Karpas-422 (cell line): Measurements from ENCODE around the gene MTHFS. TPM values are rescaled to one million over a fixed set of nuclear protein-coding genes. Genes with fewer than 3 reads are reported as not detected.

Experiments used
- DNase-seq: peaks from one replicate; pipeline ENCODE4 v3.0.0-alpha.2; 2015
- H2AFZ ChIP-seq: fragments of 200-600 bp; sonication (generic); 2 replicates; pipeline ENCODE4 v1.6.1; 2014; ENCODE audit warnings: antibody characterized with exemption, low read length, mixed read lengths
- H3K27ac ChIP-seq: fragments of 200-600 bp; sonication (generic); 2 replicates; pipeline ENCODE4 v1.5.1; 2014; ENCODE audit warnings: mild to moderate bottlenecking, low read length, moderate library complexity
- H3K27me3 ChIP-seq: fragments of 200-600 bp; sonication (generic); 2 replicates; pipeline ENCODE4 v1.6.1; 2014; ENCODE audit warnings: low read length, mixed read lengths
- H3K36me3 ChIP-seq: fragments of 200-600 bp; sonication (generic); 2 replicates; pipeline ENCODE4 v1.6.1; 2014; ENCODE audit warnings: low read length, mixed read lengths; ENCODE audit not compliant: insufficient read depth
- H3K4me1 ChIP-seq: fragments of 200-600 bp; sonication (generic); 2 replicates; pipeline ENCODE4 v1.6.1; 2014; ENCODE audit warnings: mild to moderate bottlenecking, low read length, mixed read lengths
- H3K4me2 ChIP-seq: fragments of 200-600 bp; sonication (generic); 2 replicates; pipeline ENCODE4 v1.6.1; 2014; ENCODE audit warnings: low read length, low read depth, mild to moderate bottlenecking; ENCODE audit not compliant: poor library complexity, severe bottlenecking
- H3K4me3 ChIP-seq: fragments of 200-600 bp; sonication (generic); 2 replicates; pipeline ENCODE4 v1.5.1; 2014; ENCODE audit warnings: mild to moderate bottlenecking, antibody characterized with exemption, low read length, mixed read lengths
- H3K79me2 ChIP-seq: fragments of 200-600 bp; sonication (generic); 2 replicates; pipeline ENCODE4 v1.6.1; 2014; ENCODE audit warnings: mild to moderate bottlenecking, low read length, mixed read lengths
- H3K9ac ChIP-seq: fragments of 200-600 bp; sonication (generic); 2 replicates; pipeline ENCODE4 v1.6.0; 2014; ENCODE audit warnings: low read length
- H3K9me2 ChIP-seq: fragments of 200-600 bp; sonication (generic), shearing (Covaris generic); replicated peaks from 2 replicates; pipeline ENCODE4 v1.6.0; 2014; ENCODE audit warnings: mild to moderate bottlenecking, low read length, moderate library complexity; ENCODE audit not compliant: insufficient read depth
- H3K9me3 ChIP-seq: fragments of 300-700, 200-600 bp; sonication (generic); 2 replicates; pipeline ENCODE4 v1.6.1; 2014; ENCODE audit warnings: low read length, mixed read lengths
- H4K20me1 ChIP-seq: fragments of 200-600 bp; sonication (generic); 2 replicates; pipeline ENCODE4 v1.6.1; 2014; ENCODE audit warnings: mild to moderate bottlenecking, antibody characterized with exemption, low read length, low read depth; ENCODE audit not compliant: insufficient read depth
- total RNA-seq: library from RNA; depleted of rRNA; stranded (reverse); fragments of >200 nt; shearing (Covaris generic); gene quantifications from 2 replicates; pipeline ENCODE4 v1.2.3, GENCODE V29; 2014; ENCODE audit warnings: low replicate concordance

MTHFS gene
- total RNA-seq, 1 experiment from 2014 or later: 35.5 TPM

GRCh38 chr15:79832367-79833120 lies 64.3 kb downstream of the MTHFS start:
- Histone ChIP-seq H3K4me2 (no peak overlapping the region), H3K4me1 (peaks cover 34% of the 10 kb centered on the region), H3K9ac (no peak overlapping the region), H3K4me3 (no peak overlapping the region), H3K9me2 (no peaks in the 10 kb centered on the region), H3K27ac (no peak overlapping the region), H2AFZ (no peak overlapping the region), H3K27me3 (no peaks in the 10 kb centered on the region), H4K20me1 (0 out of 2 replicates have a peak, but pooled peaks cover 5% of the 10 kb centered on the region), H3K36me3 (no peaks in the 10 kb centered on the region), H3K9me3 (no peaks in the 10 kb centered on the region), H3K79me2 (peaks cover 15% of the 10 kb centered on the region)
- no peak for DNase-seq

- H3K4me1 ChIP-seq: peaks cover 27% of the 10 kb centered on the region
Measured at GRCh38 chr15:79831604-79832003, 65.2 kb downstream of the MTHFS start.

GRCh38 chr15:79829950-79830349 lies 66.9 kb downstream of the MTHFS start:
- no peak overlapping the region for H2AFZ ChIP-seq
- no peaks in the 10 kb centered on the region for H3K9me2 ChIP-seq
- H3K4me3 ChIP-seq: no peak overlapping the region
- 0 out of 2 replicates have a peak, but pooled peaks cover 5% of the 10 kb centered on the region for H4K20me1 ChIP-seq
- peaks cover 5% of the 10 kb centered on the region; the same call in 1 of the 2 replicates for H3K79me2 ChIP-seq
- no peak overlapping the region for H3K9ac ChIP-seq
- no peaks in the 10 kb centered on the region for H3K9me3 ChIP-seq
- H3K4me2 ChIP-seq: no peak overlapping the region
- H3K36me3 ChIP-seq: no peaks in the 10 kb centered on the region
- H3K27me3 ChIP-seq: no peaks in the 10 kb centered on the region
- H3K4me1 ChIP-seq: peaks cover 11% of the 10 kb centered on the region
- H3K27ac ChIP-seq: no peak overlapping the region
- no peak for DNase-seq

More at GRCh38 chr15:79831604-79832003, 65.2 kb downstream of the MTHFS start:
- no peak overlapping the region for H3K9ac ChIP-seq
- no peak overlapping the region for H3K4me3 ChIP-seq
- H2AFZ ChIP-seq: no peak overlapping the region
- H3K9me2 ChIP-seq: no peaks in the 10 kb centered on the region
- no peak overlapping the region for H3K4me2 ChIP-seq
- H3K27ac ChIP-seq: no peak overlapping the region
- no peak for DNase-seq
- H3K27me3 ChIP-seq: no peaks in the 10 kb centered on the region
- no peaks in the 10 kb centered on the region for H3K36me3 ChIP-seq
- H3K9me3 ChIP-seq: no peaks in the 10 kb centered on the region
- H3K79me2 ChIP-seq: peaks cover 10% of the 10 kb centered on the region
- 0 out of 2 replicates have a peak, but pooled peaks cover 5% of the 10 kb centered on the region for H4K20me1 ChIP-seq

GRCh38 chr15:79828447-79828846 lies 68.4 kb downstream of the MTHFS start:
- Histone ChIP-seq H4K20me1 (no peaks in the 10 kb centered on the region), H3K27ac (no peak overlapping the region), H3K9me2 (no peaks in the 10 kb centered on the region), H3K4me2 (no peak overlapping the region), H3K79me2 (no peaks in the 10 kb centered on the region), H3K36me3 (no peaks in the 10 kb centered on the region), H3K4me1 (peaks cover 5% of the 10 kb centered on the region; the same call in 1 of the 2 replicates), H2AFZ (no peak overlapping the region), H3K4me3 (no peak overlapping the region), H3K27me3 (no peaks in the 10 kb centered on the region), H3K9ac (no peak overlapping the region), H3K9me3 (no peaks in the 10 kb centered on the region)
- DNase-seq: no peak

GRCh38 chr15:79826800-79827199 lies 70.0 kb downstream of the MTHFS start:
- H3K27ac ChIP-seq: no peak overlapping the region
- no peaks in the 10 kb centered on the region for H3K27me3 ChIP-seq
- H3K4me2 ChIP-seq: no peak overlapping the region
- no peak for DNase-seq
- H3K36me3 ChIP-seq: no peaks in the 10 kb centered on the region
- no peak overlapping the region for H3K9ac ChIP-seq
- no peaks in the 10 kb centered on the region for H4K20me1 ChIP-seq
- no peak overlapping the region for H2AFZ ChIP-seq
- no peaks in the 10 kb centered on the region for H3K9me3 ChIP-seq
- no peak overlapping the region for H3K4me3 ChIP-seq
- H3K4me1 ChIP-seq: peaks cover 2% of the 10 kb centered on the region; the same call in 1 of the 2 replicates
- no peaks in the 10 kb centered on the region for H3K79me2 ChIP-seq
- no peaks in the 10 kb centered on the region for H3K9me2 ChIP-seq

GRCh38 chr15:79824136-79824701 lies 72.6 kb downstream of the MTHFS start:
- H3K27ac ChIP-seq: no peak overlapping the region
- H3K9me3 ChIP-seq: peaks cover 4% of the 10 kb centered on the region
- no peaks in the 10 kb centered on the region for H4K20me1 ChIP-seq
- H3K79me2 ChIP-seq: no peaks in the 10 kb centered on the region
- no peak overlapping the region for H3K9ac ChIP-seq
- 0 out of 2 replicates have a peak, but pooled peaks cover 3% of the 10 kb centered on the region for H3K36me3 ChIP-seq
- H3K9me2 ChIP-seq: no peaks in the 10 kb centered on the region
- no peak overlapping the region for H3K4me2 ChIP-seq
- H3K27me3 ChIP-seq: no peaks in the 10 kb centered on the region
- no peak overlapping the region for H2AFZ ChIP-seq
- no peak for DNase-seq
- no peak overlapping the region for H3K4me3 ChIP-seq
- no peaks in the 10 kb centered on the region for H3K4me1 ChIP-seq

- no peak overlapping the region for H2AFZ ChIP-seq
- 0 out of 2 replicates have a peak, but pooled peaks cover 4% of the 10 kb centered on the region for H4K20me1 ChIP-seq
- no peak overlapping the region for H3K4me3 ChIP-seq
- H3K27me3 ChIP-seq: no peaks in the 10 kb centered on the region
- no peak overlapping the region for H3K27ac ChIP-seq
- H3K4me2 ChIP-seq: no peak overlapping the region
- DNase-seq: no peak
- peaks cover 4% of the 10 kb centered on the region for H3K9me3 ChIP-seq
- H3K79me2 ChIP-seq: no peaks in the 10 kb centered on the region
- H3K9me2 ChIP-seq: no peaks in the 10 kb centered on the region
- no peak overlapping the region for H3K9ac ChIP-seq
- H3K36me3 ChIP-seq: 0 out of 2 replicates have a peak, but pooled peaks cover 3% of the 10 kb centered on the region
- no peaks in the 10 kb centered on the region for H3K4me1 ChIP-seq
Measured at GRCh38 chr15:79820820-79821219, 76.0 kb downstream of the MTHFS start.

GRCh38 chr15:79820176-79820575 lies 76.6 kb downstream of the MTHFS start:
- Histone ChIP-seq H3K27ac (no peak overlapping the region), H3K9ac (no peak overlapping the region), H3K9me3 (peaks cover 4% of the 10 kb centered on the region), H3K4me2 (no peak overlapping the region), H2AFZ (no peak overlapping the region), H3K27me3 (no peaks in the 10 kb centered on the region), H3K79me2 (no peaks in the 10 kb centered on the region), H4K20me1 (0 out of 2 replicates have a peak, but pooled peaks cover 4% of the 10 kb centered on the region), H3K4me3 (no peak overlapping the region), H3K36me3 (0 out of 2 replicates have a peak, but pooled peaks cover 3% of the 10 kb centered on the region), H3K4me1 (no peaks in the 10 kb centered on the region), H3K9me2 (no peaks in the 10 kb centered on the region)
- no peak for DNase-seq
